A673 (cell line): ENCODE measurements around the gene STK40.

Experiments
- EZH2 ChIP-seq: fragments of 200-600 bp; sonication (generic); IDR thresholded peaks from 2 replicates; pipeline ENCODE4 v1.6.1; 2017; ENCODE audit warnings: borderline replicate concordance, low read depth, mild to moderate bottlenecking, mixed read lengths, antibody characterized with exemption, low read length; ENCODE audit not compliant: poor library complexity, severe bottlenecking
- TF ChIP-seq, protein P1 (sequence below): fragments of 300-800, 200-600 bp; sonication (generic); conservative IDR thresholded peaks from 2 replicates; pipeline ENCODE4 v1.5.1; 2017; ENCODE audit warnings: low read depth, mild to moderate bottlenecking, antibody characterized with exemption, low read length, moderate library complexity, mixed read lengths

DNA sequence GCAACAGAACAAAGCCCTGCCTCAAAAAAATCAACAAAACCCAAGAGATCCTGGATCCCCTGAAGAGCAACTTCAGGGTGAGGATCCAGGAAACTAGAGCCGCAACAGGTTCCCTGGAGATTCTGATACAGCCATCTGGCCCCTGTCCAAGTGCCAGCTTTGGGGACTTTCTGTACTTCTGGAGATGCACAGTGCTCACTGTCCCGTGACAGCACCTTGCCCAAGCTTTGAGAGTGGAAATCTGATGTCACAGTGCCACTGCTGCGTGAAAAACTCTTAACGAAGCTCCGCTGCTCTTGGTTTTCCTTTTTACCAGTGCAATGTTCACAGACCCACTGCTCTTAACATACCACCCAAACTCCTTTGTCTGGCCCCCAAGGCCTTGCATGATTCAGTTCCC is 26.3 kb downstream of the STK40 start:
- TF ChIP-seq, protein P1, sequence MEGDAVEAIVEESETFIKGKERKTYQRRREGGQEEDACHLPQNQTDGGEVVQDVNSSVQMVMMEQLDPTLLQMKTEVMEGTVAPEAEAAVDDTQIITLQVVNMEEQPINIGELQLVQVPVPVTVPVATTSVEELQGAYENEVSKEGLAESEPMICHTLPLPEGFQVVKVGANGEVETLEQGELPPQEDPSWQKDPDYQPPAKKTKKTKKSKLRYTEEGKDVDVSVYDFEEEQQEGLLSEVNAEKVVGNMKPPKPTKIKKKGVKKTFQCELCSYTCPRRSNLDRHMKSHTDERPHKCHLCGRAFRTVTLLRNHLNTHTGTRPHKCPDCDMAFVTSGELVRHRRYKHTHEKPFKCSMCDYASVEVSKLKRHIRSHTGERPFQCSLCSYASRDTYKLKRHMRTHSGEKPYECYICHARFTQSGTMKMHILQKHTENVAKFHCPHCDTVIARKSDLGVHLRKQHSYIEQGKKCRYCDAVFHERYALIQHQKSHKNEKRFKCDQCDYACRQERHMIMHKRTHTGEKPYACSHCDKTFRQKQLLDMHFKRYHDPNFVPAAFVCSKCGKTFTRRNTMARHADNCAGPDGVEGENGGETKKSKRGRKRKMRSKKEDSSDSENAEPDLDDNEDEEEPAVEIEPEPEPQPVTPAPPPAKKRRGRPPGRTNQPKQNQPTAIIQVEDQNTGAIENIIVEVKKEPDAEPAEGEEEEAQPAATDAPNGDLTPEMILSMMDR: no peak
- TF ChIP-seq EZH2: no peak
